Left cardiac atrium (tissue), 4 donors: ENCODE results near the gene TCFL5. TPM values are rescaled to one million over a fixed set of nuclear protein-coding genes. Genes with fewer than 3 reads are reported as not detected.

Experiments
- ATAC-seq, 2 donors: fragments of 200-7000 bp; cut with Tn5 transposase; one replicate each; pipeline ENCODE4 v1.9.1; 2020; ENCODE audit warnings: mild to moderate bottlenecking in 2 of 2, moderate library complexity in 2 of 2
- DNase-seq: peaks from one replicate; pipeline ENCODE4 v3.0.0-alpha.2; 2020
- intact Hi-C, 2 donors: fragments of 100-400 bp; cut with DNase I; formaldehyde crosslinking; loops; one replicate each; pipeline versions ENCODE4 v1.14.1 to v1.15.1; 2022 to 2023
- total RNA-seq, 2 donors: library from RNA; stranded (reverse); fragmentation: NEBNext Ultra II Directional; extraction: Animal tissue kit (Norgen Biotek cat#: 25700); gene quantifications; one replicate each; pipeline ENCODE4 v1.2.1, GENCODE V29; 2021
- donor health status: DM: no; HTN: yes; CAD: no.
- donor health status: DM: no; HTN: yes; CAD: no; lungs with severe emphysema.
- donor health status: DM: yes; HTN: yes; CAD: no.
- donor health status: Dilated cardiomyopathy.

The TCFL5 gene
- total RNA-seq, 2 donors from 2014 or later = 6.4 to 8.4 TPM

GRCh38 chr20:62795023-62795761 lies 66.4 kb downstream of the TCFL5 start:
- no peak for DNase-seq
- ATAC-seq = peak in 1 of 2 donors; percentile 9
- intact Hi-C loops = no loop called here

- ATAC-seq (peak; percentile 91 to 93), DNase-seq (peak; percentile 97)
- intact Hi-C loops = no loop called here
These were observed 67.5 kb downstream of the TCFL5 start for GRCh38 chr20:62794007-62794724.

GRCh38 chr20:62793757-62794006 lies 67.9 kb downstream of the TCFL5 start:
- intact Hi-C loops = no loop called here
- ATAC-seq = no peak
- no peak for DNase-seq

- DNase-seq (no peak), ATAC-seq (no peak)
- intact Hi-C loops = no loop called here
These were observed 68.5 kb downstream of the TCFL5 start for GRCh38 chr20:62792940-62793756.

GRCh38 chr20:62792182-62792939 lies 69.3 kb downstream of the TCFL5 start:
- intact Hi-C loops = no loop called here
- ATAC-seq = no peak
- no peak for DNase-seq

GRCh38 chr20:62791301-62792181 lies 70.1 kb downstream of the TCFL5 start:
- peak; percentile 83 for DNase-seq
- peak in 1 of 2 donors; percentile 1 for ATAC-seq
- intact Hi-C loops = loop anchor here in 1 of 2 donors (2.0 kb wide), 2 partner anchors 123 to 291 kb away; no protein-coding TSS in a partner anchor

Other genes with a start within 250 kb of the TCFL5 start
- 10 to 100 TPM; 15.1 to 35.5 TPM for gene SLCO4A1, start 219.3 kb downstream of the TCFL5 start, total RNA-seq
- not detected for gene NTSR1, start 153.0 kb downstream of the TCFL5 start, total RNA-seq
- gene MRGBP, start 65.3 kb downstream of the TCFL5 start, total RNA-seq = 1 to 10 TPM; 8.9 TPM
- gene OGFR, start 57.0 kb downstream of the TCFL5 start, total RNA-seq = 10 to 100 TPM; 23.3 to 23.6 TPM
- gene COL9A3, start 44.8 kb downstream of the TCFL5 start, total RNA-seq = 1 to 10 TPM; 4.0 to 4.7 TPM
- gene DIDO1, start 64.7 kb upstream of the TCFL5 start, total RNA-seq = 10 to 100 TPM; 33.8 to 39.1 TPM
- gene GID8, start 76.3 kb upstream of the TCFL5 start, total RNA-seq = 10 to 100 TPM; 16.8 to 20.2 TPM
- 1 to 10 TPM; 2.1 to 5.7 TPM for gene SLC17A9, start 90.9 kb upstream of the TCFL5 start, total RNA-seq
- not detected for gene BHLHE23, start 145.1 kb upstream of the TCFL5 start, total RNA-seq